GM23248 (cell line): ENCODE results near the gene ICAM5. TPM values are rescaled to one million over a fixed set of nuclear protein-coding genes. Genes with fewer than 3 reads are reported as not detected.
A peak's percentile ranks its signal among the peaks of the same experiment; 100 is the strongest.

Experiments
- DNase-seq: peaks from one replicate; pipeline ENCODE4 v3.0.0-alpha.2; 2015
- H2AFZ ChIP-seq: fragments of 200-600 bp; sonication (generic); 2 replicates; pipeline ENCODE4 v1.6.1; 2016; ENCODE audit warnings: antibody characterized with exemption
- H3F3A ChIP-seq: fragments of 200-600 bp; sonication (generic); 2 replicates; pipeline ENCODE4 v1.6.1; 2016; ENCODE audit warnings: mild to moderate bottlenecking, antibody characterized with exemption, mixed run types; ENCODE audit not compliant: insufficient read depth
- H3K27ac ChIP-seq: fragments of 200-600 bp; sonication (generic); 2 replicates; pipeline ENCODE4 v1.5.1; 2016; ENCODE audit warnings: mild to moderate bottlenecking
- H3K27me3 ChIP-seq: fragments of 200-600 bp; sonication (generic); replicated peaks from 2 replicates; pipeline ENCODE4 v1.6.1; 2016; ENCODE audit warnings: mild to moderate bottlenecking; ENCODE audit not compliant: insufficient read depth
- H3K36me3 ChIP-seq: fragments of 200-600 bp; sonication (generic); 2 replicates; pipeline ENCODE4 v1.6.1; 2016; ENCODE audit warnings: low read depth, mild to moderate bottlenecking
- H3K4me1 ChIP-seq: fragments of 200-600 bp; sonication (generic); 2 replicates; pipeline ENCODE4 v1.6.1; 2016; ENCODE audit warnings: mild to moderate bottlenecking; ENCODE audit not compliant: insufficient read depth
- H3K4me2 ChIP-seq: fragments of 200-600 bp; sonication (generic); one replicate; pipeline ENCODE4 v1.6.1; 2016; ENCODE audit warnings: mild to moderate bottlenecking; ENCODE audit not compliant: unreplicated experiment
- H3K4me3 ChIP-seq: fragments of 200-600 bp; sonication (generic); 2 replicates; pipeline ENCODE4 v1.5.1; 2016; ENCODE audit warnings: mild to moderate bottlenecking
- H3K79me2 ChIP-seq: fragments of 200-600 bp; sonication (generic); 2 replicates; pipeline ENCODE4 v1.6.1; 2016; ENCODE audit warnings: mild to moderate bottlenecking; ENCODE audit not compliant: insufficient read depth
- H3K9ac ChIP-seq: fragments of 200-600 bp; sonication (generic); 2 replicates; pipeline ENCODE4 v1.6.1; 2016; ENCODE audit warnings: mild to moderate bottlenecking
- H3K9me2 ChIP-seq: fragments of 200-600 bp; sonication (generic); 2 replicates; pipeline ENCODE4 v1.6.1; 2016; ENCODE audit warnings: mixed run types, mild to moderate bottlenecking, moderate library complexity; ENCODE audit not compliant: insufficient read depth
- H3K9me3 ChIP-seq: fragments of 200-600 bp; sonication (generic); one replicate; pipeline ENCODE4 v1.6.1; 2017; ENCODE audit warnings: low read depth
- H4K20me1 ChIP-seq: fragments of 200-600 bp; sonication (generic); 2 replicates; pipeline ENCODE4 v1.6.0; 2016; ENCODE audit not compliant: insufficient read depth
- EZH2 ChIP-seq: fragments of 200-600 bp; sonication (generic); IDR thresholded peaks from 2 replicates; pipeline ENCODE4 v1.6.1; 2018; ENCODE audit warnings: antibody characterized with exemption, mild to moderate bottlenecking; ENCODE audit not compliant: insufficient read depth, poor library complexity, severe bottlenecking
- EZH2phosphoT487 ChIP-seq: fragments of 200-600 bp; sonication (generic); IDR thresholded peaks from 2 replicates; pipeline ENCODE4 v1.6.1; 2018; ENCODE audit warnings: antibody characterized with exemption, moderate library complexity, mild to moderate bottlenecking, low read depth; ENCODE audit not compliant: insufficient read depth
- WGBS, 2 experiments: methylation state at CpG; one replicate each; pipeline ENCODE4 v1.1.6; 2015 to 2017; ENCODE audit warnings: low lambda C conversion rate in 2 of 2, low coverage in 1 of 2; ENCODE audit errors: missing lambda C conversion rate in 2 of 2; 5-methylcytosine and 5-hydroxymethylcytosine counted together
- in situ Hi-C: fragments of 300-500 bp; cut with MboI; formaldehyde crosslinking; loops from 2 replicates; pipeline ENCODE4 v1.15.0; 2020
- polyA plus RNA-seq: library from polyadenylated mRNA; unstranded; fragments of >200 nt; fragmentation: Nextera tagmentation; extraction: Ambion mirVana; gene quantifications from 2 replicates; pipeline ENCODE4 v1.2.1, GENCODE V29; 2016
- total RNA-seq: library from RNA; depleted of rRNA; stranded (reverse); fragments of >200 nt; shearing (Covaris generic); gene quantifications from 2 replicates; pipeline ENCODE4 v1.2.3, GENCODE V29; 2014

Gene ICAM5
- total and polyA plus RNA-seq, 2 experiments from 2014 or later = 9.8 to 48.7 TPM

DNA sequence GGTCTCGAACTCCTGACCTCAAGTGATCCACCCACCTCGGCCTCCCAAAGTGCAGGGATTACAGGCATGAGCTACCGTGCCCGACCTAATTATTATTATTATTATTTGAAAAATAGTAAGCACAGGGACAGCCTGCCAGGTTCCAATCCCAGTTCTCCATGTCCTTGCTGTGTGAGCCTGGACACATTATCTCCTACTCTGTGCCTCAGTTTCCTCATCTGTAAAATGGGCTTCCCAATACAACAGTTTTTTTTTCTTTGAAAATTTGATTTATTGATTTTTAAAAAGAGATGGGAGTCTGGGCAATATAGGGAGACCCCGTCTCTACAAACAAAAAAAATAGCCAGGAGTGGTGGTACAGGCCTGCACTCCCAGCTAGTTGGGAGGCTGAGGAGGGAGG lies 16.6 kb downstream of the ICAM5 start:
- no peak overlapping the region for H3K9ac ChIP-seq
- in situ Hi-C loops = no loop called here
- no peak for TF ChIP-seq EZH2
- TF ChIP-seq EZH2phosphoT487 = no peak
- peaks cover 3% of the 10 kb centered on the region; the same call in 1 of the 2 replicates for H3F3A ChIP-seq
- no peak overlapping the region for H3K4me2 ChIP-seq
- DNase-seq = no peak
- no peaks in the 10 kb centered on the region for H3K79me2 ChIP-seq
- no peaks in the 10 kb centered on the region for H3K27me3 ChIP-seq
- no peaks in the 10 kb centered on the region for H4K20me1 ChIP-seq
- H3K4me1 ChIP-seq = peaks cover 27% of the 10 kb centered on the region
- no peak overlapping the region for H2AFZ ChIP-seq
- H3K9me2 ChIP-seq = no peaks in the 10 kb centered on the region
- H3K4me3 ChIP-seq = no peak overlapping the region
- WGBS, 2 experiments = 88 to 89% methylated on average over 5 of the region's 5 CpGs
- H3K36me3 ChIP-seq = no peaks in the 10 kb centered on the region
- no peak overlapping the region for H3K27ac ChIP-seq
- no peaks in the 10 kb centered on the region for H3K9me3 ChIP-seq

DNA sequence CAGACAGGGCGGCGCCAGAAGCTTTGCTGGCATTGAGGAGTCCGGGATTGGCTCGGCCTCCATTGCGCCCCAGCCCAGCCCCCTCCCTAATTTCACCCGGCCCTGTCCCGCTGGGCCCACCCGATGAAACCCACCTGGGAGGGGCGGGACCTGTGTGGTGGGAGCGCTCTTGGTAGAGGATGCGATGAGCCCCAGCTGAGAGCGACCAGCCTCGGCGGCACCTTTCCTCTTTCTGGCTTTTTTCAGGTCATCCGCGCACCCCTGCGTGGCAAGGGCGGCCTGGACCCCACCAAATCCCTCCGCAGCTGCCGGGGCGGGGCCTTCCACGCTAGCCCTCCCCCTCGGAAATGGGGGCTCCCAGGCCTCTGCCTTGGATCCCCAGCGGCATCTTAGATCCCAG lies 19.7 kb downstream of the ICAM5 start, which contains the start of gene ZGLP1:
ZGLP1 (minus strand) TSS at position 393 of the 400 bp plus-strand sequence.
- no peak for DNase-seq
- WGBS, 2 experiments = 96 to 97% methylated on average over 15 to 24 of the region's 24 CpGs

DNA sequence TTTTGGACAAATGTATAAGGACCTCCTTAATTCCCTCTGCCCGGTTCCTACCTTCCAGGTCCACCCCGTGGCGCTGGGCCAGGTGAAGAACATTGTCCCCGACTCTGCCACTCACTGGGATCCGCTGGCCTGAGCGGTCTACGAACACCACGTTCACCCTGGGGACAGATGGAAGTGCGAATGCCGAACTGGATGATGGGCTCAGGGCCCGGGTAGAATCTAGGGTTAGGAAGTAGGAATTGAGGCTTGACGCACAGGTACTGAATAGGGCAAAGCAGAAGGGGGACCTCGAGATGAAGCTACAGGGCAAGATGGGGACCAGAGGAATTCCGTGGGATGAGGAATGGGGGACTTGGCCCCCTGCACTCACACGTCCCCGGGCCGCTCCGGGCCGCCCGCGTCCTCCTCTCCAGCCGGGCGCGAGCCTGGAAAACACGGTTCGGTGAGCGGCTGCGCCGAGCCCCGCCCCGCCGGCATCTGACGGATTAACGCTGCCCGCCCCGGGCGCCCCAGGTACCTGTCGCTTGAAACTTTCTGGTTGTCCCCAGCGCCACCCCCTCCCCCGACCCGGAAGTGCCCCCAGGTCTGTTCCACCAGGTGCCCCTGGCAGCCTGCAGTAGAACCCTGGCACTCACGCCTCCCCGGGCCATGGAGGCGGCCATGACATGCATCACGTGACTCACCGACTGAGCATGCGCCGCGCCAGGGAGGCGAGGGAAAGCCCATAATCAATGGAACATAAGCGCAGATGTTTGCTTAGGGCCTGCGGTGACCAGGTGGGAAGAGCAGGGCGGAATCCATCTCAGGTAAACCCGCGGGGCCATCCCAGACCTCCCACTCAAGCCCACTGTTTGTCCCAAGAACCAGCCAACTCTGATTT lies 25.8 kb downstream of the ICAM5 start, which contains the start of gene FDX2:
FDX2 (minus strand) TSS at position 681 of the 880 bp plus-strand sequence; CDS start at position 662, 19 bp downstream.
- no peaks in the 10 kb centered on the region for H3K9me3 ChIP-seq
- peak within 1 kb of the TSS; percentile 86 for H3K4me3 ChIP-seq
- no peaks in the 10 kb centered on the region for H3K9me2 ChIP-seq
- H2AFZ ChIP-seq = peak within 1 kb of the TSS; percentile 90
- H3K79me2 ChIP-seq = peaks cover 22% of the 10 kb centered on the region
- TF ChIP-seq EZH2 (no peak), EZH2phosphoT487 (no peak)
- H3K36me3 ChIP-seq = peaks cover 3% of the 10 kb centered on the region; the same call in 1 of the 2 replicates
- peaks cover 9% of the 10 kb centered on the region; the same call in 1 of the 2 replicates for H3K4me1 ChIP-seq
- 1 to 2% methylated on average over 41 to 55 of the region's 55 CpGs for WGBS, 2 experiments
- in situ Hi-C loops = no loop called here
- peaks cover 3% of the 10 kb centered on the region; the same call in 1 of the 2 replicates for H3F3A ChIP-seq
- no peaks in the 10 kb centered on the region for H3K27me3 ChIP-seq
- no peaks in the 10 kb centered on the region for H4K20me1 ChIP-seq
- peak within 1 kb of the TSS; percentile 96 for H3K4me2 ChIP-seq
- peak; percentile 87 for DNase-seq
- H3K27ac ChIP-seq = peak within 1 kb of the TSS; percentile 15; the same call in 1 of the 2 replicates
- H3K9ac ChIP-seq = peak within 1 kb of the TSS; percentile 81

More for the DNA sequence above, 19.7 kb downstream of the ICAM5 start, which contains the start of gene ZGLP1:
- Histone ChIP-seq H3K4me3 (no peak within 1 kb of the TSS), H3K4me1 (peaks cover 17% of the 10 kb centered on the region), H2AFZ (no peak within 1 kb of the TSS), H3F3A (peaks cover 3% of the 10 kb centered on the region; the same call in 1 of the 2 replicates), H3K4me2 (no peak within 1 kb of the TSS), H4K20me1 (no peaks in the 10 kb centered on the region), H3K27ac (no peak within 1 kb of the TSS), H3K36me3 (no peaks in the 10 kb centered on the region), H3K9ac (no peak within 1 kb of the TSS), H3K79me2 (peaks cover 12% of the 10 kb centered on the region), H3K9me3 (no peaks in the 10 kb centered on the region), H3K27me3 (no peaks in the 10 kb centered on the region), H3K9me2 (no peaks in the 10 kb centered on the region)
- TF ChIP-seq EZH2 (no peak), EZH2phosphoT487 (no peak)
- in situ Hi-C loops = no loop called here

DNA sequence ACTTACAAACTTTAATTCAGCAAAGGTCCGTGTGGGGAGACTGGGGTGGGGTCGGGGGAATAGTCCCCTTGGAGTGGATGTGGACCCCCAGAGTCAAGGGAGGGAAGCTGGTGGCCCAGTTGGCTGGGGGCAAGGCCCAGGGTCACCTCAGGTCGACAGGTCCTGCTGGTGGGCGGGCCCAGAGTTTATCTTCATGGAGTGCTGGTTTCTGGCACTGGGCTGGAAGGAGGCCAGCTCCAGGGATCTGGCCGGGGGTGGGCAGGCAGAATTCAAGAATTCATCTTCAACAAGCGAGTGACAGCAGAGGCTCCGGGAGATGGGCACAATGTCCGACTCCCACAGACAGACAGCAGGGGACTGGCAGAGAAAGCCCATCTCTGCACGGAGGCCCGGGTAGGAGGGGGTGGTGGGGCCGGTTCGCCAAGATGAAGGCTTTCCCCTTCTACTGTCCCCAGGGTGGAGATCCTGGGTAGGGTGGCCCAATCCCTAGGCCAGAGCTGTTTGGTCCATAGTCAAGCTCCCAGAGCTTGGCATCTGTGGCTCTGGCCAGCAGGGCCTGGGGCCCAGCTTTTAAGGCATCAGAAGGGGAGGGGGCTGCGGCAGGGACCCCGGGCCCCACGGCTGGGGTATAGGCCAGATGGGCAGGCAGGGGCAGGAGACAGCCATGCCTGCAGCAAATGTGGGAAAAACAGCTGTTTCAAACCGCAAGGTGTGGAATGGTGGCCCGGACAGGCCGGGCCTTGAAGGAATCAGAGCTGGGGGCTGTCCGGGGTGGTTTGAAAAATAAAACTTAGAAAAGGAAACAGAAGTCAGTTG lies 26.7 kb downstream of the ICAM5 start:
- no peaks in the 10 kb centered on the region for H3K9me2 ChIP-seq
- H3K27me3 ChIP-seq = no peaks in the 10 kb centered on the region
- no peak overlapping the region for H3K4me2 ChIP-seq
- H3K9ac ChIP-seq = peak overlapping the region; percentile 81; the same call in 1 of the 2 replicates
- peaks cover 22% of the 10 kb centered on the region for H3K79me2 ChIP-seq
- no peaks in the 10 kb centered on the region for H4K20me1 ChIP-seq
- in situ Hi-C loops = no loop called here
- no peak for DNase-seq
- peaks cover 3% of the 10 kb centered on the region; the same call in 1 of the 2 replicates for H3K36me3 ChIP-seq
- H2AFZ ChIP-seq = no peak overlapping the region
- H3K4me3 ChIP-seq = peak overlapping the region; percentile 86; the same call in 1 of the 2 replicates
- H3K4me1 ChIP-seq = peaks cover 9% of the 10 kb centered on the region; the same call in 1 of the 2 replicates
- no peaks in the 10 kb centered on the region for H3K9me3 ChIP-seq
- peaks cover 3% of the 10 kb centered on the region; the same call in 1 of the 2 replicates for H3F3A ChIP-seq
- no peak overlapping the region for H3K27ac ChIP-seq
- no peak for TF ChIP-seq EZH2
- TF ChIP-seq EZH2phosphoT487 = no peak
- WGBS, 2 experiments = 72 to 74% methylated on average over 17 to 19 of the region's 19 CpGs
